Measurements from ENCODE around the gene TMEM181. TPM values are rescaled to one million over a fixed set of nuclear protein-coding genes. Genes with fewer than 3 reads are reported as not detected.

Gene TMEM181
- total RNA-seq, 1 experiment from 2014 or later, result 18.7 TPM

- DNase-seq, result no peak
- Histone ChIP-seq H4K20me1 (ENCODE audit: insufficient read depth) (peaks cover 35% of the 10 kb centered on the region), H2AFZ (no peak overlapping the region), H3K9me2 (ENCODE audit: insufficient read depth) (no peaks in the 10 kb centered on the region), H3K27ac (no peak overlapping the region), H3K36me3 (ENCODE audit: low read depth) (peaks cover 67% of the 10 kb centered on the region), H3K4me1 (replicated peaks; ENCODE audit: insufficient read depth) (peaks cover 16% of the 10 kb centered on the region), H3K4me3 (no peak overlapping the region), H3K79me2 (ENCODE audit: low read depth) (peaks cover 46% of the 10 kb centered on the region), H3K27me3 (ENCODE audit: insufficient read depth, low read depth) (no peaks in the 10 kb centered on the region), H3K4me2 (no peak overlapping the region), H3F3A (ENCODE audit: insufficient read depth, low read depth) (peaks cover 72% of the 10 kb centered on the region), H3K9me3 (ENCODE audit: insufficient read depth, low read depth) (no peaks in the 10 kb centered on the region)
- no TSS peak for BruUV-seq (replicated peaks)
- CTCF ChIA-PET, result no interaction called here
- intact Hi-C loops (cut with micrococcal nuclease; ENCODE audit: unreplicated experiment), result no loop called here
- POLR2A ChIA-PET (ENCODE audit: unreplicated experiment), result no interaction called here
- TF ChIP-seq CTCF (conservative IDR thresholded peaks at IDR 0.05), result no peak
- no peak for TF ChIP-seq EZH2 (IDR thresholded peaks at IDR 0.05; ENCODE audit: low read depth)
Measured at GRCh38 chr6:158636778-158637177, 76.9 kb downstream of the TMEM181 start.

GRCh38 chr6:158638324-158638854 lies 78.5 kb downstream of the TMEM181 start:
- Histone ChIP-seq H3K4me1 (replicated peaks; ENCODE audit: insufficient read depth) (peaks cover 29% of the 10 kb centered on the region), H3K27ac (no peak overlapping the region; the same call in 1 of the 2 replicates), H3K4me2 (no peak overlapping the region), H2AFZ (no peak overlapping the region), H3K9me3 (ENCODE audit: insufficient read depth, low read depth) (no peaks in the 10 kb centered on the region), H3K79me2 (ENCODE audit: low read depth) (peaks cover 62% of the 10 kb centered on the region), H3K36me3 (ENCODE audit: low read depth) (peaks cover 67% of the 10 kb centered on the region), H3K4me3 (no peak overlapping the region), H3F3A (ENCODE audit: insufficient read depth, low read depth) (peaks cover 75% of the 10 kb centered on the region), H3K9me2 (ENCODE audit: insufficient read depth) (no peaks in the 10 kb centered on the region), H4K20me1 (ENCODE audit: insufficient read depth) (peaks cover 36% of the 10 kb centered on the region), H3K27me3 (ENCODE audit: insufficient read depth, low read depth) (no peaks in the 10 kb centered on the region)
- intact Hi-C loops (cut with micrococcal nuclease; ENCODE audit: unreplicated experiment), result no loop called here
- DNase-seq, result no peak
- BruUV-seq (replicated peaks), result no TSS peak
- CTCF ChIA-PET, result no interaction called here
- no peak for TF ChIP-seq CTCF (conservative IDR thresholded peaks at IDR 0.05)
- POLR2A ChIA-PET (ENCODE audit: unreplicated experiment), result no interaction called here

- H3F3A ChIP-seq (ENCODE audit: insufficient read depth, low read depth), result peaks cover 72% of the 10 kb centered on the region
- no peak overlapping the region for H3K4me2 ChIP-seq
- H3K9me3 ChIP-seq (ENCODE audit: insufficient read depth, low read depth), result no peaks in the 10 kb centered on the region
- no peak overlapping the region for H3K27ac ChIP-seq
- no peak overlapping the region for H3K4me3 ChIP-seq
- H3K36me3 ChIP-seq (ENCODE audit: low read depth), result peaks cover 60% of the 10 kb centered on the region
- CTCF ChIA-PET, result no interaction called here
- H3K79me2 ChIP-seq (ENCODE audit: low read depth), result peaks cover 67% of the 10 kb centered on the region
- intact Hi-C loops (cut with micrococcal nuclease; ENCODE audit: unreplicated experiment), result no loop called here
- no TSS peak for BruUV-seq (replicated peaks)
- POLR2A ChIA-PET (ENCODE audit: unreplicated experiment), result no interaction called here
- TF ChIP-seq CTCF (conservative IDR thresholded peaks at IDR 0.05), result no peak
- no peak overlapping the region for H2AFZ ChIP-seq
- DNase-seq, result no peak
- H4K20me1 ChIP-seq (ENCODE audit: insufficient read depth), result peaks cover 36% of the 10 kb centered on the region
- peaks cover 29% of the 10 kb centered on the region for H3K4me1 ChIP-seq (replicated peaks; ENCODE audit: insufficient read depth)
- H3K27me3 ChIP-seq (ENCODE audit: insufficient read depth, low read depth), result no peaks in the 10 kb centered on the region
- no peaks in the 10 kb centered on the region for H3K9me2 ChIP-seq (ENCODE audit: insufficient read depth)
Measured at GRCh38 chr6:158639056-158639455, 79.2 kb downstream of the TMEM181 start.

All from PC-9 (cell line).